ENCODE measurements around the gene MGMT. TPM values are rescaled to one million over a fixed set of nuclear protein-coding genes. Genes with fewer than 3 reads are reported as not detected.
"Not testable (repeated sequence)": the region's sequence is repeated elsewhere in the genome, so short reads cannot be mapped to it uniquely, and the experiment has no call there.

The MGMT gene
- total RNA-seq, 4 donors from 2014 or later, result 18.4 to 30.3 (median 27.9) TPM

DNA sequence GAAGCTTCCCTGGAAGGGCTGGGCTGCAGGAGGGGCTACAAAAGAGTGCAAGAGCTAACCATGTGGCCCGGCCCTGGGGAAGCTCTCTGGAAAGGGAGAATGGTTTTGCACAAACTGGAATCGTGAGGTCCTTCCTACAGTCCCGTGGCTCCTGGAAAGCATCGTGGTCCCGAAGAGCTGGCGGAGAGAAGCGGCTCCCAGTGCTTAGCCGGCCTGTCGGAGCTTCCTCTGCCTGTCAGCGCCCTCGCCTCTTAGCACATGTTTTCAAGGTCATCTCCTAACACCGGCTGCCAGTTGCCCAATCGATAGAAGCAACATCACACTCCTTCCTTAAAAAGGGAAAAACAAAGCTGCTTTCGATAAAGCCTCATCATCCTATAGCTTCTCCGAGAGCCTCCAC, 42.1 kb upstream of the MGMT start:
- no peak for TF ChIP-seq CTCF (IDR thresholded peaks at IDR 0.05)
- TF ChIP-seq POLR2A (IDR thresholded peaks at IDR 0.05; ENCODE audit: low read depth), result no peak
- TF ChIP-seq POLR2AphosphoS5 (IDR thresholded peaks at IDR 0.05), result no peak
- TF ChIP-seq EP300 (IDR thresholded peaks at IDR 0.05), result no peak
- 90% methylated on average over 15 of the region's 15 CpGs for WGBS
- intact Hi-C loops (cut with DNase I), result no loop called here

DNA sequence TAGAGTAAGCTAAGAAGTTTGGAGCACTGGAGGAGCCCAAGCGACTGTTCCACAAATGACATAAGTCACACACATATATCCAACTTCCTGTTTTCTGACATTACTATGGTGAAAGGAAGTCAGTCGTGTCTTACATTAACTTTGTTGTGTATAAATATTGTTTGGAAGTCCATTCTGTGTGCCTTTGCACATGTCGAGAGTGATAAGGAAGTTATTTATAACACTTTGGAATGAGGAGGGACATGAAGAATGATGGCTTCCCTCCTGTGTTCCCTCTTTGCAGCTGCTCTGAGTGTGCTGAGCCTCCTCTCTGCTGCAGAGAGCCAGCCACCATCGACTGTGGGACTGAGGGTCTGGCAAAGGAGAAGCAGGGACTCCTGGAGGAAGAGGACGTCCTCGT, 40.4 kb upstream of the MGMT start:
- intact Hi-C loops (cut with DNase I), result no loop called here
- Histone ChIP-seq H3K9me3 (no peaks in the 10 kb centered on the region), H3K27ac (replicated peaks in 1 of 4) (no peak overlapping the region), H3K27me3 (peaks cover 0 to 8% (median 0%) of the 10 kb centered on the region in 4 donors), H3K36me3 (no peaks in the 10 kb centered on the region), H3K4me3 (no peak overlapping the region), H3K4me1 (no peaks in the 10 kb centered on the region)
- 26% methylated on average over 6 of the region's 6 CpGs for WGBS
- no peak for TF ChIP-seq POLR2AphosphoS5 (IDR thresholded peaks at IDR 0.05)
- no peak for TF ChIP-seq POLR2A (IDR thresholded peaks at IDR 0.05; ENCODE audit: low read depth)
- TF ChIP-seq EP300 (IDR thresholded peaks at IDR 0.05), result no peak
- no peak for TF ChIP-seq CTCF (IDR thresholded peaks at IDR 0.05)
- no peak for DNase-seq (ENCODE audit: extremely low spot score)

More for the DNA sequence above, 42.1 kb upstream of the MGMT start:
- no peak overlapping the region for H3K4me3 ChIP-seq
- no peak for DNase-seq (ENCODE audit: extremely low spot score)
- no peaks in the 10 kb centered on the region for H3K4me1 ChIP-seq
- H3K27me3 ChIP-seq, result peaks cover 0 to 8% (median 0%) of the 10 kb centered on the region in 4 donors
- H3K36me3 ChIP-seq, result no peaks in the 10 kb centered on the region
- H3K9me3 ChIP-seq, result no peaks in the 10 kb centered on the region
- no peak overlapping the region for H3K27ac ChIP-seq (replicated peaks in 1 of 4)

GRCh38 chr10:129433266-129433665, 33.8 kb upstream of the MGMT start:
- Histone ChIP-seq H3K27ac (replicated peaks in 1 of 4) (no peak overlapping the region), H3K4me3 (no peak overlapping the region), H3K4me1 (peaks cover 0 to 7% (median 0%) of the 10 kb centered on the region in 4 donors), H3K36me3 (no peaks in the 10 kb centered on the region), H3K9me3 (no peaks in the 10 kb centered on the region), H3K27me3 (peaks cover 0 to 30% (median 0%) of the 10 kb centered on the region in 4 donors)
- intact Hi-C loops (cut with DNase I), result no loop called here
- 90% methylated on average over 2 of the region's 7 CpGs for WGBS
- no peak for DNase-seq (ENCODE audit: extremely low spot score)
- TF ChIP-seq POLR2AphosphoS5 (IDR thresholded peaks at IDR 0.05), result no peak
- TF ChIP-seq POLR2A (IDR thresholded peaks at IDR 0.05; ENCODE audit: low read depth), result no peak
- no peak for TF ChIP-seq EP300 (IDR thresholded peaks at IDR 0.05)
- TF ChIP-seq CTCF (IDR thresholded peaks at IDR 0.05), result no peak

DNA sequence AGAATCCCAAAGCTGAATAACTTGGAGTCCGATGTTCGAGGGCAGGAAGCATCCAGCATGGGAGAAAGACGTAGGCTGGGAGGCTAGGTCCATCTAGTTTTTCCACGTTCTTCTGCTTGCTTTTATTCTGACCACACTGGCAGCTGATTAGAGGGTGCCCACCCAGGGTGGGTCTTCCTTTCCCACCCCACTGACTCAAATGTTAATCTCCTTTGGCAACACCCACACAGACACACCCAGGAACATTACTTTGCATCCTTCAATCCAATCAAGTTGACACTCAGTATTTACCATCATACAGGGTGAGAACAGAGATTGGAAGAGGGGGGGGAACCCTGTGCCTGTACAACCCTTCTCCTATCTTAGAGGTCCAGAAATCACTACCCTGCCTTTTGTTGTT, 31.3 kb upstream of the MGMT start:
- H3K27ac ChIP-seq (replicated peaks in 1 of 4); H3K36me3 ChIP-seq; DNase-seq (ENCODE audit: extremely low spot score); H3K4me3 ChIP-seq; intact Hi-C loops (cut with DNase I); H3K9me3 ChIP-seq; H3K4me1 ChIP-seq: not testable (repeated sequence)
- peaks cover 0 to 34% (median 0%) of the 10 kb centered on the region in 4 donors for H3K27me3 ChIP-seq
- WGBS, result 90% methylated on average over 4 of the region's 4 CpGs

DNA sequence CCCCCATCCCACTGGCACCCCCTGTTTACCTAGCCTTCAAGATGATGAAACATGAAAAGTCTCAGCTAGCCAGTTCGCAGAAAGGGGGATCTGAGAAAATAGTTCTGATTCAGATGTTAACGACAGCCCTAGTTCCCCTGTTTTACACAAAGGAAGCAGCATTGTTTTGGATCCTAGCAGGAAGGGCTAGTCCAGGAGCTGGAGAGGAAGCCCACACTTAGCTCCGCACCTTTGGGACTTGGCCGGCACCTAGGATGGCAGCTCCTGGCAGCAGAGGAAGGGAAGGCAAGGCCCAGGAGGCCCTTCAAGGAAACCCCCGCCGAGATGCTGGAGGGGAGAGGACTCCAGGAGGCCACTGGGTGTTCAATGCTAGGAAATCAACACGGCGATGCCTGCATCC, 29.0 kb upstream of the MGMT start:
- 72% methylated on average over 8 of the region's 8 CpGs for WGBS
- no peaks in the 10 kb centered on the region for H3K9me3 ChIP-seq

More for the DNA sequence above, 29.0 kb upstream of the MGMT start:
- H3K4me3 ChIP-seq, result no peak overlapping the region
- no peak for DNase-seq (ENCODE audit: extremely low spot score)
- TF ChIP-seq EP300 (IDR thresholded peaks at IDR 0.05), result no peak
- no peak for TF ChIP-seq CTCF (IDR thresholded peaks at IDR 0.05)
- no peak for TF ChIP-seq POLR2AphosphoS5 (IDR thresholded peaks at IDR 0.05)
- TF ChIP-seq POLR2A (IDR thresholded peaks at IDR 0.05; ENCODE audit: low read depth), result no peak
- H3K36me3 ChIP-seq, result no peaks in the 10 kb centered on the region
- H3K27ac ChIP-seq (replicated peaks in 1 of 4), result no peak overlapping the region
- no peaks in the 10 kb centered on the region for H3K4me1 ChIP-seq
- H3K27me3 ChIP-seq, result peaks cover 0 to 34% (median 0%) of the 10 kb centered on the region in 4 donors
- intact Hi-C loops (cut with DNase I), result no loop called here
